ENCODE results near the gene UBTD1.

UBTD1 gene

DNA sequence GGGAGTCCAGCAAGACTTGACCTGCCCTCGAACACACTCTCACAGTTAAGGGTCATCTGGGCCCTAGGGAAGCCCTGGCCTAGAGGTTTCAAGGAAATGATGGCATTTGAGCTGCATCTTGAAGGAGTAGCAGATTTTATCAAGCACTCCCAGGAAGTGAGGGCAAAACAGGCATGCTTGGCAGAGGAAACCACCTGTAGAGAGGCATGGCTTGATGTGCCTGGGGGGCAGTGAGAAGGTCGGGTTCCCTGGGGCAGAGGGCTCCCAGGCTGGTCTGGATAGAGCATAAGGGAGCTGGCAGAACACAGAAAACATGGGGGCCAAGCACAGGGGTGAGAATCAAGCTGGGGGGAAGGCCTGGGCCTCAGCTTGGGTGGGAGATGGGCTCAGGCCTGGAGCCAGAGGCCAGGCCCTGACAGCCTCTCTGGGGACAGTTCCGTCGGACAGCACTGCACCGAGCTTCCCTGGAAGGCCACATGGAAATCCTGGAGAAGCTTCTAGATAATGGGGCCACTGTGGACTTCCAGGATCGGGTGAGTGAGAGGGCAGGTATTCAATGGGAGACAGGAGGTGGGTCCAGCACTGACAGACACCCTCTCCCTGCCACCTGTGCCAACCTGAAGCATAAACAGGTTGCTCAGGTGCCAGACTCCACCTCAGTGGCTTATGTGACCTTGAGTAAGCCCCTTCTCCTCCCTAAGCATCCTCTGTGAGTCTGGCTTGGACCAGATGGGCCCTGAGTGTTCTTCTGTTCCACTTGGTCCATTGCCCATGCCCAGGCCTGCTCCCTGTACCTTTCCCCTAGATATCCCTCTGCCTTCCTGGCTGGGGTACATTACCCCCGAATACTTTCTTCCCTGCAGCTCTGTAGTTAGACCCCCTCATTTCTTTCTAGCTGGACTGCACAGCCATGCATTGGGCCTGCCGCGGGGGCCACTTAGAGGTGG, 82.0 kb downstream of the UBTD1 start:
- DNase-seq (ENCODE audit: low spot score) (no peak), FAIRE-seq (no peak)

- DNase-seq (ENCODE audit: low spot score): no peak
- FAIRE-seq: no peak
Observed at GRCh38 chr10:97582169-97582568, 83.4 kb downstream of the UBTD1 start.

GRCh38 chr10:97583476-97583875, 84.8 kb downstream of the UBTD1 start:
- DNase-seq (ENCODE audit: low spot score) (no peak), FAIRE-seq (no peak)

GRCh38 chr10:97584060-97584797, 85.5 kb downstream of the UBTD1 start, which contains the start of gene HOGA1:
Gene HOGA1, plus strand, starts transcription at chr10:97584389. Its CDS starts 315 bp downstream, at chr10:97584704.
- FAIRE-seq (peak; percentile 95), DNase-seq (ENCODE audit: low spot score) (peak; percentile 96)

- no peak for FAIRE-seq
- no peak for DNase-seq (ENCODE audit: low spot score)
Observed at GRCh38 chr10:97584798-97585438, 86.2 kb downstream of the UBTD1 start.

GRCh38 chr10:97585439-97585811, 86.7 kb downstream of the UBTD1 start:
- DNase-seq (ENCODE audit: low spot score) (no peak), FAIRE-seq (no peak)

GRCh38 chr10:97587183-97587582, 88.5 kb downstream of the UBTD1 start:
- no peak for DNase-seq (ENCODE audit: low spot score)
- FAIRE-seq: no peak

- FAIRE-seq: no peak
- DNase-seq (ENCODE audit: low spot score): no peak
Observed at GRCh38 chr10:97589479-97589878, 90.8 kb downstream of the UBTD1 start, which contains the start of gene C10orf62. Gene C10orf62, plus strand, starts transcription at chr10:97589721. Its CDS starts 177 bp downstream, at chr10:97589898.

- DNase-seq (ENCODE audit: low spot score) (no peak), FAIRE-seq (no peak)
Observed at GRCh38 chr10:97590082-97590747, 91.5 kb downstream of the UBTD1 start.

- DNase-seq (ENCODE audit: low spot score) (no peak), FAIRE-seq (no peak)
Observed at GRCh38 chr10:97590748-97591495, 92.2 kb downstream of the UBTD1 start.

DNA sequence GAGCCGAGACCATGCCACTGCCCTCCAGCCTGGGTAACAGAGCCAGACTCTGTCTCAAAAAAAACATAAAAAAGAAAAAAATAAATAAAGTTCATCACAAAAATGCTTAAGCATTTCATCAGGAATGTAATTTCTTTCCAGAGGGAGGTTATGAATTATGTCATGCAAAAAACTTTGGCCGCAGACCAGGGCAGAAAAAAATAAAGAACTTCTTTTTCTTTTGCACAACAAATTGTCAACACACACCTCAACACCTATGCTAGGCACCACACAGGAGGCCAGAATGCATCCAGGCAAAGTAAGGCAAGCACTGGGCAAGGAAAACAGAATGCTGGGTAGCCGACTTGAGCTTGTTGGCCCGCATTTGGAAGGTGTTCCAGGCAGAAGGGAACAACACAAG, 94.7 kb downstream of the UBTD1 start:
- FAIRE-seq: no peak
- no peak for DNase-seq (ENCODE audit: low spot score)

GRCh38 chr10:97596101-97597082, 97.7 kb downstream of the UBTD1 start:
- FAIRE-seq (peak; percentile 94), DNase-seq (ENCODE audit: low spot score) (peak; percentile 95)

DNA sequence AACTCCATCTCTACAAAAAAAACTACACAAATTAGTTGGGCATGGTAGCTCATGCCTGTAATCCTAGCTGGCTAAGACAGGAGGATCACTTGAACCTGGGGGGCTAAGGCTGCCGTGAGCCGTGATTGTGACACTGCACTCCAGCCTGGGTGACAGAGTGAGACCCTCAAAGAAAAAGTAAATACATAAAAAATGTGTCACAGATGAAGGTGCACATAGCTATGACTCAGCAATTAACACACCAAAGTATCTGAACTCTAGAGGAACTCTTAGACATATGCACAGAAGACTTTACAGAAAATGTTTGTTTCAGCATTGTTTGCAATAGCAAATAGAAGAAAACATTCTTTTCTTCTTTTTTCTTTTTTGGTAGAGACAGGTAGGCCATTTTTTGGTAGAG, 99.1 kb downstream of the UBTD1 start:
- DNase-seq (ENCODE audit: low spot score) (peak; percentile 41), FAIRE-seq (peak; percentile 29)

- FAIRE-seq (no peak), DNase-seq (ENCODE audit: low spot score) (peak; percentile 14)
Observed at GRCh38 chr10:97598407-97599271, 99.9 kb downstream of the UBTD1 start.

DNA sequence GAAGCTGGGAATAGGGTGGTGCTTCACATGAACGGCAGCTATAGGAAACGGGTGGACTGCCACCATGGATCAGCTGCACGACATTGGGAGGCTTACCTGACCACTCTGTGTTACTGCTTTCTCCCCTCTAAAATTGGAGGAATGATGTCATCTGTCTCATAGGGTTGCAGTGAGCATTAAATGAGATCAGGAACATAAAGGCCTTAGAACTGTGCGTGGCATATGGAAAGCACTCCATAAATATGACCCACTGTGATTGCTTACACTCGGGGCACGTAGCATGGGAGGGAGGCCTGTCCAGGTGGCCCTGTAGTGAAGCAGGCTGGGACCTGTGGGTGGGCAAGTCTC, 100.5 kb downstream of the UBTD1 start:
- FAIRE-seq (no peak), DNase-seq (ENCODE audit: low spot score) (no peak)

DNA sequence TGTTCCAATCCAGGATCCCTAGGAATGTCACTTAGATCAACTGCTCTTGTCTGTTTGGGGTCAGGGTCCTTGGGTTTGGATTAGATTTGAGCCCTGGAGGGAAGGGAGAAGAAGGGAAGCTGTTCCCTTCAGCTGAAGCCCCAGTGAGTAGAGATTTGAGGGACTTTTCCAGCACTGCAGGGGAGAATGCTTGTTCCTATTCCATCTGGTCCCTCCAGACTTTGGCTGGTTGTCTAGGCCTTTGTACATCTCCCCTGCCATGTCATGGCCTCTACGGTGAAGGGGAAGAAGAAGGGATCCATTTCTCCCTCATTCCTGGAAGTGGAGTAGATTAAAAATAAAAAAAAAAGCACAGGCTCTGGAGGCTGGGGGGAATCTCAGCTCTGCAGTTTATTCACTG, 101.9 kb downstream of the UBTD1 start:
- no peak for FAIRE-seq
- DNase-seq (ENCODE audit: low spot score): no peak

GRCh38 chr10:97601268-97602215, 102.8 kb downstream of the UBTD1 start:
- no peak for FAIRE-seq
- DNase-seq (ENCODE audit: low spot score): no peak

Data from RCC 7860 (cell line).